T-helper 2 cell (primary cell): Measurements from ENCODE around the gene CBLL1.
A peak's percentile ranks its signal among the peaks of the same experiment; 100 is the strongest.

ENCODE experiments used
- DNase-seq, 5 experiments: peaks; one replicate each; pipeline versions ENCODE4 v3.0.0 to v3.0.0-alpha.2; 2012 to 2022

The CBLL1 gene

GRCh38 chr7:107746006-107746405, 2.1 kb downstream of the CBLL1 start:
- DNase-seq = no peak

- no peak for DNase-seq
These were observed 7.2 kb downstream of the CBLL1 start for GRCh38 chr7:107751113-107751512.

- DNase-seq = peak in 1 of 5 experiments; percentile 6
These were observed 10.7 kb downstream of the CBLL1 start for GRCh38 chr7:107754642-107755041.

GRCh38 chr7:107758667-107759066, 14.7 kb downstream of the CBLL1 start:
- DNase-seq = no peak

- DNase-seq = no peak
These were observed 23.4 kb downstream of the CBLL1 start for GRCh38 chr7:107767391-107767790.

- no peak for DNase-seq
These were observed 24.3 kb downstream of the CBLL1 start for GRCh38 chr7:107768263-107768662.

GRCh38 chr7:107773027-107773426, 29.1 kb downstream of the CBLL1 start:
- DNase-seq = no peak

- no peak for DNase-seq
These were observed 33.8 kb downstream of the CBLL1 start for GRCh38 chr7:107777702-107778101.

GRCh38 chr7:107778283-107778682, 34.3 kb downstream of the CBLL1 start:
- DNase-seq = no peak

- DNase-seq = no peak
These were observed 35.7 kb downstream of the CBLL1 start for GRCh38 chr7:107779647-107780099.

GRCh38 chr7:107782374-107782773, 38.4 kb downstream of the CBLL1 start:
- no peak for DNase-seq

- DNase-seq = no peak
These were observed 39.7 kb downstream of the CBLL1 start for GRCh38 chr7:107783648-107784047.

GRCh38 chr7:107785170-107785569, 41.2 kb downstream of the CBLL1 start:
- DNase-seq = no peak

GRCh38 chr7:107785926-107786325, 42.0 kb downstream of the CBLL1 start:
- DNase-seq = no peak

GRCh38 chr7:107788216-107788615, 44.3 kb downstream of the CBLL1 start:
- DNase-seq = no peak

GRCh38 chr7:107788662-107789061, 44.7 kb downstream of the CBLL1 start:
- DNase-seq = no peak

GRCh38 chr7:107789647-107790046, 45.7 kb downstream of the CBLL1 start:
- DNase-seq = no peak

GRCh38 chr7:107792364-107792763, 48.4 kb downstream of the CBLL1 start:
- no peak for DNase-seq

- no peak for DNase-seq
These were observed 55.8 kb downstream of the CBLL1 start for GRCh38 chr7:107799647-107800264.

GRCh38 chr7:107803009-107803610, 59.2 kb downstream of the CBLL1 start, which contains the start of gene SLC26A3:
Gene SLC26A3, minus strand, starts transcription at chr7:107803223. Its CDS starts 8,714 bp downstream, at chr7:107794509.
- no peak for DNase-seq

- DNase-seq = no peak
These were observed 65.2 kb downstream of the CBLL1 start for GRCh38 chr7:107809179-107809578.

GRCh38 chr7:107810626-107811025, 66.7 kb downstream of the CBLL1 start:
- DNase-seq = no peak
